ENCODE data around the gene TGFBR3. TPM values are rescaled to one million over a fixed set of nuclear protein-coding genes. Genes with fewer than 3 reads are reported as not detected.
A peak's percentile ranks its signal among the peaks of the same experiment; 100 is the strongest.
"Not testable (repeated sequence)": the region's sequence is repeated elsewhere in the genome, so short reads cannot be mapped to it uniquely, and the experiment has no call there.

Gene TGFBR3
- polyA plus RNA-seq, 1 donor: 112 TPM

DNA sequence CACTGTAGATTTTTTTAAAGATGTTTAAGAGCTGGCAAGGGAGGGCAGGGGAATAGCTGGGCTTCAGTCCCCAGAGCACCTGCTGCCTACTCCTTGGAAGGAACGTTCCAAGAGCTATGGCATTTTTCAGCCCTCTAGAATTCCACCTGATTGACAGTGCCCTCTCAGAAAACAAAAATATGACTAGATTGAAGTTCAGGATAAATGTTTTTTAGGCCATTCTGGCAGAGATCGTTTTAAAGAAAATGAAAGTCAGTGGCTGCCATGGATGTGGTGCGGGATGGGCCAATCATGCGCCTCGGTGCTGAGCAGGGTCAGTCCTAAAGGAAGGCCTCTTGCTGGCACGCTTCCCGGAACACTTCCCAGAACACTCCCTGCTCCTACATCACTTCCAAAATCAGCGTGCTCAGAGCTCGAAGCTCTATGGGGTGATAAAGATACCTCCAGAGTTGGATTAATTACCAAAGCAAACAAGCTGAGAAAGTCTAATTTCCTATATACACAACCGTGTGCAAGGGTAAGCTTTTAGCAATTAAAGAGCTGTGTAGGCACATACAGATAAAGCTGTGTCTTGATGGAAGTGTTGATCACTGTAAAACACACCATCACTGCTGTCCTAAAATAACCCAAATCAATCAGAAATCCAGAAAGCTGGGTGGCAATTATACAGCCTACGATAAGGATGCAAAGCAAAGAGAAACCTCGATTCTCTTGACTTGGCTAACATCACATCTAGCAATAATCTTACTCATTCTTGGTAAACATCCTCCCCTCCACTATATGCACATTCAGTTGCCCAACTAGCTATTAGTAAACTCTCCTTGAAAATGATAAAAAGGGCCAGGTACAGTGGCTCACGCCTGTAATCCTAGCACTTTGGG lies 34.6 kb downstream of the TGFBR3 start:
- peak; percentile 82 for DNase-seq

- DNase-seq: no peak
Measured at GRCh38 chr1:91850708-91851107, 35.2 kb downstream of the TGFBR3 start.

DNA sequence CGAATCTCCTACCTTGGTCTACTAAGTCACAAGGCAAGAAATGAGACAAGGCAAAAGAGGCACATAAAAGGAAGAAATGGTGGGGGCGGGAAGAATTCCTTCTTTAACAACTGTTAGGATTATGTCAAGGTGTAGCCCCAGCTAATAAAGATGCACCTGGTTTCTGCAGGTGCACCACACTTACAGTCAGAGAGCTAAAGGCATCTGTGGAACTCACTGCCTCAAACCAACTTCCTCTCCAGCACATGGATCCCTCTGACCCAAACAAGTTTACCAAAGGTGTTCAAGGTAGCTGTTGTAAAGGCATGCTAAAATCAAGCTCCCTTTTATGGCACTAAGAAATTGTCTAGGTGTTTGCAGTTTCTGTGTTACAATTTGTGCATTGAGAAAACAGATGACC lies 38.1 kb downstream of the TGFBR3 start:
- no peak for DNase-seq

GRCh38 chr1:91846639-91847013 lies 39.3 kb downstream of the TGFBR3 start:
- DNase-seq: no peak

- DNase-seq: peak; percentile 82
Measured at GRCh38 chr1:91846007-91846638, 39.8 kb downstream of the TGFBR3 start.

- DNase-seq: no peak
Measured at GRCh38 chr1:91844862-91845528, 41.0 kb downstream of the TGFBR3 start.

GRCh38 chr1:91843843-91844242 lies 42.1 kb downstream of the TGFBR3 start:
- DNase-seq: no peak

DNA sequence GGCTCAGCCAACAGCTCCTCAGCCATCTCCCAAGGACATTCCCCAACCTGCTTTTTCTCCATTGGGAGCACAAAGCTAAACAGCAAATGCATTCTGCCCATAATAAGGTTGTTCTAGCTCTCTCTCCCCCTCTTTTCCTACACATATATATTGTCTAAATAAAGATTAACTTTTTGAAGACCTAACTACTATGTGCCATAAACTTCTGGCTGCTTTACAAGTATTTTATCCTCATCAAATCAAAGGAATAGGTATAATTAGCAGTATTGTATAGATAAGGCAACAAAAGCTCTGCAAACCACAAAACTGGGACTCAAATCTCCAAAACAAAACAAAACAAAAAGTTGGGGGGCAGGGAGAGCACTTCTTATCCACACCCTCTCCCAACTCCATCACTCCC lies 43.4 kb downstream of the TGFBR3 start:
- no peak for DNase-seq

- DNase-seq: no peak
Measured at GRCh38 chr1:91842056-91842455, 43.9 kb downstream of the TGFBR3 start.

GRCh38 chr1:91840276-91840675 lies 45.7 kb downstream of the TGFBR3 start:
- DNase-seq: not testable (repeated sequence)

- DNase-seq: no peak
Measured at GRCh38 chr1:91836331-91837040, 49.5 kb downstream of the TGFBR3 start.

- no peak for DNase-seq
Measured at GRCh38 chr1:91835087-91835521, 50.8 kb downstream of the TGFBR3 start.

- not testable (repeated sequence) for DNase-seq
Measured at GRCh38 chr1:91834549-91834948, 51.4 kb downstream of the TGFBR3 start.

- no peak for DNase-seq
Measured at GRCh38 chr1:91833946-91834345, 52.0 kb downstream of the TGFBR3 start.

DNA sequence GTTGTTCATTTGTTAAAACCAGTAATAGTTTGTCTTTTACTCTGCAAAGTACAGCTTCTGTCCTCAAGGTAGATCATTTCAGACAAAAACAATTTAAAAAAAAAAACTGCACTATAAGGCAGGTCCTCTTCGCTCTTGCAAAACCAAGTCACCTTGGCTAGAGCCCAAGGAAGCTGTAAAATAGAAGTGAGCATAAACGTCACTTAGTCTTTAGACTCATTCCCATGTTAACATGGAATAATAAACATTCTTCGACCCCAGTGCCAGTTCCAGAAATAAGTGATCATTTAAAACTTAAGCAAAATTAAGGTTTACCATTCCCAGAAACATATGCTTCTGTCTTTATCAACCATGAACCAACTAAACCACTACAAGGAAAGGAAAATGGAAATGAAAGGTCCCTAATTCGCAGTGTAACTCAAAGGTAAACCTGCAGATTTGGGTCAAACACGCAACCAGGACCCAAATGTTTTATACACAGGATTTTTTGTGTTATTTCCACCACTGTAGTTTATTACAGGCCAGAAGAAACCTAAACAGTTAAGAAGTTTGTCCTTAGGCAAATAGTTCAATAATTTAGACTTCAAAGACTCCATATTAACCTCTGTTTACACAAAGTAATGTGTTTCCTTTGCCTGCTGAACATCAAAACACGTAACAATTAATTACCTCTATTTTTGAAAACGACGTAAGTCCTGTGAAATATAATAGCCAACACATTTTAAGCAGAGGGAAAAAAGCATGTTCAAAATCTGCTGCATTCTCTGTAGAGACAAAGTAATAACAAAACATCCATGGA lies 54.6 kb downstream of the TGFBR3 start:
- DNase-seq: no peak

DNA sequence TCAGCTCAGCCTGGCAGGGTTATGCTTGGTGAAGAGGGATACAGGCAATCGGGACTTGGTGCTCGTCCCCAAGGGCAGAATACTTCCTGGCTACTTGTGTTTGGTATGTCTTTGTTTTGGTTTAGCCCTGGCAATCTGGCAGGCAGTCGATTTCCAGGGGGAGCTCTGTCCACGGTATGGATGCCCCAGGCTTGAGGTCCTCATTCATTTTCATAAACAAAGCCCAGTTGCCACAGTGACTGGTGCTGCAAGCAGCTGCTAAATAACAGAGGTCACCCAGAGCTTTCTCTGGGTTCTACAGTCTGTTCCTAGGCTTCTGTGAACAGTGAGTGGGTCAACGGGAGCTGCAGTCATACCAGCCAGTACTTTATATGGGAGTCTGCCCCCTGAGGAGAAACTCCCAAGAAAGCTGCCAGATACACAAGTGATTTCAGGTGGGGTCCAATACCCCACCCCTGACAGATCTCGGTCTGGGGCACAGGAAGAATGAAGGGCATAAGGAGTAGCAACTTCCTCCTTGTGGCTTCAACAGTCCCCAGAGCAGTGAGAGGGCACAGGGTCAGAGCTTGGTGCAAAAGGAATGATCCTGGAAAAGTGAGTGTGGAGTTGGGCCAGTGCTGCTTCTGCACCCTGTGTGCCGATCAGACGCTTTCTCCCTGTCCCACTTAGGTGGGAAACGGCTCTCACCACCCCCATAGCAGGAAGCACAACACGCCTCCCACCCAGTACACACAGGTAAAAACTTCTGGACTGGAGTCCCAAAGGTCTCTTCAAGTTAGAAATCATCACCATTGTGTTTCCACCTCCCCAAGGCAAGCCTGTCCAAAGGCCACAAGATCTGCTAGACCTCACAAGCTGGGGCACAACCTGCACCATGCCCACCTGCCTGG lies 55.5 kb downstream of the TGFBR3 start:
- DNase-seq: no peak

DNA sequence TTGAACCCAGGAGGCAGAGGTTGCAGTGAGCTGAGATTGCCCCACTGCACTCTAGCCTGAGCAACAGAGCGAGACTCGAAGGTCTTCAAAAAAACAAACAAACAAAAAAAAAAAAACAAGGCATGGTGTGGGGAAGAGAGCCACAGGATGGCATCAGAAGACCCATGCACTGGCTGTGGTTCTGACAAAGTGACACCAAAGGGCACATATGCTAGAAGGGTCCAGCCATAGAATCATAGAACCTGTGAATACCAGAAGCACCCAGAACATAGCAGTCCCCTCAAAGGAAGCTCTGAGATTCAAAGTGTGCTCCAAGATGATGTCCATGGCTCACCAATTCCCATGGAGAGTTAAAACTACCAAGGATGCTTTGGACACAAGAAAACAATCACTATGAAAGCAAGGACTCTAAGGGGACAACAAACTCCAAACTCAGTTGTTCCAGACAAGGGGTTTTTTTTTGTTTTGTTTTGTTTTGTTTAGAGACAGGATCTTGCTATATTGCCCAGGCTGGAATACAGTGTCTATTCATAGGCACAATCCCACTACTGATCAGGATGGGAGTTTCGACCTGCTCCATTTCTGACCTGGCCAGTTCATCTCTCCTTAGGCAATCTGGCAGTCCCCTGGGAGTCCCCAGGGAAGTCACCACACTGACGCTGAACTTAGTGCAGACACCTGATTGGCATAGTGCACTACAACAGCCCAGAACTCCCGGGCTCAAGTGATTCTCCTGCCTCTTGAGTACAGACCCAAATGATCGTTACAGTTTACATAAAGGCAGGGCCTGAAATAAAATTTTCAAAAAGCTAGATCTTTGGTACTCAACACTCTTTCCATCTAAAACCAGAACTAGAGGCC lies 56.4 kb downstream of the TGFBR3 start:
- no peak for DNase-seq

DNA sequence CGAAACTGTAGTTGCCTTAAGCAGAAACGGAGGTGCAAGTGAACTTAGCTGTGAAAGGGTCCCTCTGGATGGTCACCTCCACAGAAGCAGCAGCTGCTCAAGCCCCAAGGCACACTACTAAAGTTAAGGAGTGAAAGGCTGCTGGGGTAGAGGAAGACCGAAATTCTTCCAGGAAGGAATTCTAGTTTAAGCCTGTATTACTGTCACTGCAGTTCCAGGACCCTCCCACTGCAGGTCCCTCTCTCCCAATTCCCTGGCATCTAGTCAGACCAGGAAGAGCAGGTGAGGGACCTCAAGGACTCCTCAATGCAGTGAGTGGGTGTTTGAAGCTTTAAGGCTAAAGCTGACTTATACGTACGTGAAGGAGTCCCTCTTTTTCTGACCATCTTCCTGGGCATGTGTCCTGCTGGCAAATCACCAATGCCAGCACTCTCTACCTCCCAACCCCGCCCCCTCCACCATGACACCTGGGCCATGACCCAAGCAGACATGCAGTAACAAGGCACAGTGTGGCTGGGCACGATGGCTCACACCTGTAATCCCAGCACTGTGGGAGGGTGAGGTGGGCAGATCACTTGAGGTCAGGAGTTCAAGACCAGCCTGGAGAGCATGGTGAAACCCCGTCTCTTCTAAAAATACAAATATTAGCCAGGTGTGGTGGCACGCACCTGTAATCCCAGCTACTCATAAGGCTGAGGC lies 57.2 kb downstream of the TGFBR3 start:
- DNase-seq: no peak
